Stimulated activated CD4-positive, alpha-beta T cell treated with anti-CD3 and anti-CD28 coated beads, TNF-alpha, amount 100 ng/mL, for 48 hours (primary cell): ENCODE results near the gene KRTAP10-4.
A peak's percentile ranks its signal among the peaks of the same experiment; 100 is the strongest.

Source experiments
- DNase-seq, 3 donors: peaks; one replicate each; pipeline ENCODE4 v3.0.0-alpha.2; 2020; ENCODE audit warnings: low read depth in 3 of 3

The KRTAP10-4 gene

GRCh38 chr21:44616591-44616926 is 43.0 kb downstream of the KRTAP10-4 start:
- no peak for DNase-seq

GRCh38 chr21:44617071-44617501 is 43.6 kb downstream of the KRTAP10-4 start:
- no peak for DNase-seq

DNA sequence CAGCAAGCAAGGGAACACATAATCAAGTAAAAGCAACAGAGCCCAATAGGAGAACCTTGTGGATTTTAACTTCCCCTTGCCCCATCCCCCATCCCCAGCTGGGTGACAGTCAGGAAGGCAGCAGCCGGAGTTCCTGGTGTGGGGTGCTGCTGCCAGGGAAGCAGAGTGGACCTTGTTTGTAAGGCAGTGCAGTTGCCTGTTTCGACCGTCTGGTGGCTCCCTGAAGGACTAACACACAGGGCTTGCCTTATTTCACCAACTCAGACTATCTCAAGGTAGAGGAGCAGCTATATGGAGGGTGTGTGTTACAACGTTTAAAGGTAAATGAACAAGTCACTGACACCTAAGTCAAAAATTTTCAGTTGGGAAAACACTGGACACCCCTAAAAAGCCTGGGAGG is 45.0 kb downstream of the KRTAP10-4 start:
- no peak for DNase-seq

DNA sequence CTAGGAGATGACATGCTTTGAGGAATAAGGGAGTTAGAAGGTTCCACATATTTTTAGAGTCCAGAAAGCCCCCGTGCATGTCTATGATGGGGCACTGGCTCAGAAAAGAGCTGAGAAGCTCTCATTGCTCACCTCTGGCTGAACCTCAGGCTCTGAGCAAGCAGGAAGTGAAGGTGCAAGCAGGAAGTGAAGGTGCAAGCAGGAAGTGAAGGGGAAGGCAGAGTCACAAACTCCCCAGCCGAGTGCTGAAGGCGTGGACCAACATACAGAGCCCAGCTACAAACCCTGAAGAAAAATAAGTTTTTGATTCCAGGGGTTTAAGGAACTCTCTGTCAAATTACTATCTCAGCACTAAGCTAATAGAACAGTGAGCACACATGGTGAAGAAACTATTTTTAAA is 45.4 kb downstream of the KRTAP10-4 start:
- DNase-seq = peak; percentile 8 to 20 (median 20)

DNA sequence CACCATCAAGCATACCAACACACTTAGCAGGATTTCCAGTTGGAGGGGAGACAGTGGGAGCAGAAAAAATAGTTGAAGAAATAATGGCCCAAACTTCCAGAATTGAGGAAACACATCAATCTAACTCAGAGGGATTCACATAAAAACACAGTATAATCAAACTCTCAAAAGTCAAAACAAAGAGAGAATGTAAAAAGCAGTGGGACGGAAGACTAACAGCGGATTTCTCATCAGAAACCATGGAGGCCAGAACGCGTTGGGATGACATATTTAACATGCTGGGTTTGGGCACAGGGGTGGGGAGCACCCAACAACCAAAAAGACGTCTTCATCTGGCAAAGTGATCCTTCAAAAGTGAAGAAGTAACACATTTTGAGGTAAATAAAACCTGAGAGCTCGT is 46.4 kb downstream of the KRTAP10-4 start:
- no peak for DNase-seq

- DNase-seq = no peak
These were observed 50.0 kb downstream of the KRTAP10-4 start for GRCh38 chr21:44623575-44623974.
